Lung (tissue), 12 donors: ENCODE results near the gene TMEM52. TPM values are rescaled to one million over a fixed set of nuclear protein-coding genes. Genes with fewer than 3 reads are reported as not detected.

Experiments used
- ATAC-seq: fragments of 200-7000 bp; cut with Tn5 transposase; one replicate; pipeline ENCODE4 v1.9.1; 2020; ENCODE audit warnings: moderate number of reproducible peaks; ENCODE audit not compliant: insufficient read depth, low FRiP score
- DNase-seq, 3 donors: peaks; one replicate each; pipeline ENCODE4 v3.0.0-alpha.2; 2013 to 2017
- H3K27ac ChIP-seq, 2 donors: one replicate each; pipeline ENCODE4 v1.5.1; 2013; ENCODE audit warnings: mild to moderate bottlenecking in 2 of 2, moderate library complexity in 2 of 2, control low read depth in 1 of 2, inconsistent platforms in 1 of 2, low read depth in 1 of 2, low read length in 1 of 2
- H3K27me3 ChIP-seq, 3 donors: one replicate each; pipeline ENCODE4 v1.5.1; 2013; ENCODE audit warnings: low read length in 2 of 3; ENCODE audit not compliant: control insufficient read depth in 3 of 3, insufficient read depth in 3 of 3
- H3K36me3 ChIP-seq, 4 donors: one replicate each; pipeline ENCODE4 v1.5.1; 2013; ENCODE audit warnings: low read length in 4 of 4, mild to moderate bottlenecking in 1 of 4, moderate library complexity in 1 of 4; ENCODE audit not compliant: control insufficient read depth in 4 of 4, insufficient read depth in 4 of 4
- H3K4me1 ChIP-seq, 5 donors: one replicate each; pipeline ENCODE4 v1.5.1; 2013; ENCODE audit warnings: low read length in 5 of 5, mild to moderate bottlenecking in 2 of 5, moderate library complexity in 1 of 5; ENCODE audit not compliant: control insufficient read depth in 5 of 5, insufficient read depth in 5 of 5
- H3K4me3 ChIP-seq: one replicate; pipeline ENCODE4 v1.5.1; 2013; ENCODE audit warnings: mild to moderate bottlenecking, control low read depth, moderate library complexity
- H3K9ac ChIP-seq, 2 donors: one replicate each; pipeline ENCODE4 v1.5.1; 2013; ENCODE audit warnings: low read length in 2 of 2, control low read depth in 1 of 2; ENCODE audit not compliant: insufficient read depth in 1 of 2
- H3K9me3 ChIP-seq, 4 donors: one replicate each; pipeline ENCODE4 v1.5.1; 2013; ENCODE audit warnings: low read length in 3 of 4, mild to moderate bottlenecking in 1 of 4, moderate library complexity in 1 of 4; ENCODE audit not compliant: control insufficient read depth in 4 of 4, insufficient read depth in 3 of 4
- WGBS, 2 donors: extraction: QIAGEN DNeasy Blood & Tissue Kit; methylation state at CpG; one replicate each; pipeline ENCODE4 v1.1.7; 2013; 5-methylcytosine and 5-hydroxymethylcytosine counted together
- polyA plus RNA-seq, 2 donors: library from polyadenylated mRNA; stranded (reverse); fragments of 200-250 nt; gene quantifications; one replicate each; pipeline ENCODE4 v1.2.1, GENCODE V29; 2013
- total RNA-seq, 2 donors: library from RNA; depleted of rRNA in 1 of 2; stranded (reverse); fragments of >200 nt in 1 of 2; gene quantifications; one replicate each; pipeline ENCODE4 v1.2.1, GENCODE V29; 2014 to 2021
- TF ChIP-seq, protein P1 (sequence below): IDR thresholded peaks from 2 replicates; pipeline ENCODE4 v1.5.1; 2012; ENCODE audit warnings: mild to moderate bottlenecking; ENCODE audit errors: control extremely low read depth, extremely low read depth
- donor health status: control.
- donor health status: control.
- donor health status: Bipolar disorder and iron deficiency.
- donor health status: healthy.
- donor health status: DM: yes; HTN: yes; CAD: no.

The TMEM52 gene
- total and polyA plus RNA-seq, 4 donors, result 2.8 to 6.1 (median 3.1) TPM; not detected in 1

DNA sequence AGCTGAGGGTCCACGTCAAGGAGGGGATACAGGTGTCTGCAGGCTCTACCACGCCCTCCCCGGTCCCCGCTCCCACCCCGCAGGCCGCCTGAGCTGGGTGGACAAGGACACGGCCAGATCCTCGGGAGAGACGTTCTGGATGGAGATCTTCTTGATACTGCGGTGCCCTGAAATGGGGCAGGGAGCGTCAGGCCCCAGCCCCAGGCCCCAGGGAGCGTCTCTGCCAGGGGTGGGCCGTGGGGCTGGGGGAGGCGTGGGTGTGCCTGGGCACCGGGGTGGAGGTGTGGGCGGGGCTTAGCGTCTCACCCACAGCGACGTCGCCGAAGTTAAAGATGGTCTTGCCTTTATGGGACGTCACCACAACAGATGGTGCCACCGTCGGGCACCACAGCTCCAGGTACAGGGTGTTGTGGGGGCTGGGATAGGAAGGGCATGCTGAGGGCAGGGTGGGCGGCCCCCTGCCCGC is 7.3 kb upstream of the TMEM52 start:
- DNase-seq (no peak), ATAC-seq (no peak)
- TF ChIP-seq, protein P1, sequence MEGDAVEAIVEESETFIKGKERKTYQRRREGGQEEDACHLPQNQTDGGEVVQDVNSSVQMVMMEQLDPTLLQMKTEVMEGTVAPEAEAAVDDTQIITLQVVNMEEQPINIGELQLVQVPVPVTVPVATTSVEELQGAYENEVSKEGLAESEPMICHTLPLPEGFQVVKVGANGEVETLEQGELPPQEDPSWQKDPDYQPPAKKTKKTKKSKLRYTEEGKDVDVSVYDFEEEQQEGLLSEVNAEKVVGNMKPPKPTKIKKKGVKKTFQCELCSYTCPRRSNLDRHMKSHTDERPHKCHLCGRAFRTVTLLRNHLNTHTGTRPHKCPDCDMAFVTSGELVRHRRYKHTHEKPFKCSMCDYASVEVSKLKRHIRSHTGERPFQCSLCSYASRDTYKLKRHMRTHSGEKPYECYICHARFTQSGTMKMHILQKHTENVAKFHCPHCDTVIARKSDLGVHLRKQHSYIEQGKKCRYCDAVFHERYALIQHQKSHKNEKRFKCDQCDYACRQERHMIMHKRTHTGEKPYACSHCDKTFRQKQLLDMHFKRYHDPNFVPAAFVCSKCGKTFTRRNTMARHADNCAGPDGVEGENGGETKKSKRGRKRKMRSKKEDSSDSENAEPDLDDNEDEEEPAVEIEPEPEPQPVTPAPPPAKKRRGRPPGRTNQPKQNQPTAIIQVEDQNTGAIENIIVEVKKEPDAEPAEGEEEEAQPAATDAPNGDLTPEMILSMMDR, result no peak
- peaks cover 0 to 3% (median 0%) of the 10 kb centered on the region in 5 donors for H3K4me1 ChIP-seq
- H3K36me3 ChIP-seq, result no peaks in the 10 kb centered on the region
- 83 to 87% methylated on average over 25 to 26 of the region's 26 CpGs for WGBS, 2 donors
- peaks cover 0 to 4% (median 0%) of the 10 kb centered on the region in 3 donors for H3K27me3 ChIP-seq
- H3K9me3 ChIP-seq, result no peaks in the 10 kb centered on the region
- H3K27ac ChIP-seq, result no peak overlapping the region
- H3K9ac ChIP-seq, result no peak overlapping the region
- H3K4me3 ChIP-seq, result no peak overlapping the region

DNA sequence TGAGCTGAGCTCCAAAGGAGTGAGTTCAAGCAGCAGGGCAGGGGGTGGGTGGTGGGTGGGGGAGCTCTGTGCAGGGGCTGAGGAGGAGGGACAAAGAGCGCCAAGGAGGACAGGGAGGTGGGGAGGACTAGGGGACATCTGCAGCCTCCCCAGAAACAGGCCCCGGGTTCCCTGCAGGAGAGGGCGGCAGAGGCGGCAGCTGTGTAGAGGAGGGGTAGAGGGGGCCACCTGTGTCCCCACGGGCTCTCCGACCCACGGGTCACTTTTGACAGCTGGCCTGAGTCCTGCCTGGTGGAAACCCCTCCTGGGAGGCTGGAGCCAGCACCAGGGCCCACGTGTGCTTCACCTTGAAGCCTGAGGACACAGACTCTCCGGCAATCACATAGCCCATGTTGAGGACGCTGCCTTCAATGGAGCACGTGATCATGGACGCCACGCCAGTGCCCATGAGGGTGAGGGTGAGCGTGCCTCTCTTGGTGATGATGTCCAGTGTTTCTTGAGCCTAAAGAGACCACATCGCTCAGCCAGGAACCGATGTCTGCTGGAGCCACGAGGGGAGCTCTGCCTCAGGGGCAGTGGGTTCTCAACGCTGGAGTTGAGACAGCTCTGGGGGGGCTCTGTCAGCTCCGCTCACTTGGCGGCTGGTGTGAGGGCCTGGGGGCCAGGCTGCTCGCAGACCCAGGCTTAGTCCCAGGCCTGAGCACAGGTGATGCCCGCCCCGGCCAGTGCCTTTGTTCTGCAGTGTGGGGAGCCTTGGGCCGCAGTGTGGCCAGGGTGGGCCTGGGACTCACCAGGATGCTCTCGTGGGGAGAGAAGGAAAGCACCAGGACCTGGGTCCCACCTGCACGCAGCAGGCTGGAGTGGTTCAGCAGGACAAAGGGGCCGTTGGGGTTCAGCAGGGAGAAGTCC is 6.6 kb upstream of the TMEM52 start:
- H3K27me3 ChIP-seq, result peaks cover 0 to 4% (median 0%) of the 10 kb centered on the region in 3 donors
- H3K4me3 ChIP-seq, result no peak overlapping the region
- ATAC-seq, result no peak
- WGBS, 2 donors, result 88 to 89% methylated on average over 27 of the region's 27 CpGs
- no peaks in the 10 kb centered on the region for H3K9me3 ChIP-seq
- H3K9ac ChIP-seq, result no peak overlapping the region
- no peaks in the 10 kb centered on the region for H3K36me3 ChIP-seq
- DNase-seq, result no peak
- H3K4me1 ChIP-seq, result peaks cover 0 to 3% (median 0%) of the 10 kb centered on the region in 5 donors
- H3K27ac ChIP-seq, result no peak overlapping the region
- TF ChIP-seq, protein P1, result no peak

- DNase-seq (peak in 1 of 3 donors; percentile 8), ATAC-seq (no peak)
- WGBS, 2 donors, result 94 to 96% methylated on average over 21 of the region's 21 CpGs
- peaks cover 0 to 3% (median 0%) of the 10 kb centered on the region in 5 donors for H3K4me1 ChIP-seq
- H3K9ac ChIP-seq, result no peak overlapping the region
- no peak overlapping the region for H3K27ac ChIP-seq
- peaks cover 0 to 4% (median 0%) of the 10 kb centered on the region in 3 donors for H3K27me3 ChIP-seq
- TF ChIP-seq, protein P1, result no peak
- H3K4me3 ChIP-seq, result no peak overlapping the region
- no peaks in the 10 kb centered on the region for H3K36me3 ChIP-seq
- H3K9me3 ChIP-seq, result no peaks in the 10 kb centered on the region
These were observed 5.8 kb upstream of the TMEM52 start for GRCh38 chr1:1924849-1925248.
